Measurements from ENCODE around the gene COMMD7. TPM values are rescaled to one million over a fixed set of nuclear protein-coding genes. Genes with fewer than 3 reads are reported as not detected.

COMMD7 gene
- total and polyA plus RNA-seq, 9 of the 15 experiments (the other 6 are each of a cell fraction or from before 2014, with no cell fraction given): 11.9 to 69.1 (median 34.7) TPM

- TF ChIP-seq CUX1 (CRISPR knock-in tag; IDR thresholded peaks at IDR 0.05) (no peak), RBFOX2 (IDR thresholded peaks at IDR 0.05; ENCODE audit: low read depth, low read length) (peak; percentile 85), SMAD4 (CRISPR knock-in tag; conservative IDR thresholded peaks at IDR 0.05) (peak; percentile 89), TAF7 (tag; IDR thresholded peaks at IDR 0.05) (no peak; the same call in 1 of the 2 replicates), ZBTB2 (IDR thresholded peaks at IDR 0.05) (no peak), ZKSCAN1 (IDR thresholded peaks at IDR 0.05; ENCODE audit: low read depth, low read length) (0 out of 2 replicates have a peak, but pooled peaks have one; percentile 28), SAP30 (IDR thresholded peaks at IDR 0.05; ENCODE audit: borderline replicate concordance, insufficient read depth, low read depth, low read length, poor library complexity, severe bottlenecking) (peak; percentile 72), E2F8 (IDR thresholded peaks at IDR 0.05; ENCODE audit: low read depth, partially characterized antibody) (no peak)
These were observed 18.8 kb upstream of the COMMD7 start, which contains the start of gene DNMT3B (continued) for GRCh38 chr20:32761831-32762753.
